Thyroid gland (tissue), 4 donors: ENCODE results near the gene DAPK3. TPM values are rescaled to one million over a fixed set of nuclear protein-coding genes. Genes with fewer than 3 reads are reported as not detected.
A peak's percentile ranks its signal among the peaks of the same experiment; 100 is the strongest.
"Not testable (repeated sequence)": the region's sequence is repeated elsewhere in the genome, so short reads cannot be mapped to it uniquely, and the experiment has no call there.

Experiments used
- DNase-seq, 2 donors: peaks; one replicate each; pipeline ENCODE4 v3.0.0-alpha.2; 2019
- H3K27ac ChIP-seq, 3 donors: fragments of 200-600 bp; sonication (generic); 1 replicate in 2 of 3; 2 replicates in 1 of 3; pipeline ENCODE4 v1.5.1; 2016 to 2019; ENCODE audit warnings: mild to moderate bottlenecking in 1 of 3, moderate library complexity in 1 of 3
- H3K27me3 ChIP-seq: fragments of 200-600 bp; sonication (generic); one replicate; pipeline ENCODE4 v1.5.1; 2019
- H3K36me3 ChIP-seq, 2 donors: fragments of 200-600 bp; sonication (generic); one replicate each; pipeline ENCODE4 v1.5.1; 2016 to 2019
- H3K4me1 ChIP-seq, 2 donors: fragments of 200-600 bp; sonication (generic); one replicate each; pipeline ENCODE4 v1.5.1; 2017 to 2019
- H3K4me3 ChIP-seq, 3 donors: fragments of 200-600 bp; sonication (generic); replicated peaks in 1 of 3; 1 replicate in 2 of 3; 2 replicates in 1 of 3; pipeline ENCODE4 v1.5.1; 2016; ENCODE audit warnings: mild to moderate bottlenecking in 1 of 3
- H3K9me3 ChIP-seq: fragments of 200-600 bp; sonication (generic); one replicate; pipeline ENCODE4 v1.5.1; 2017
- POLR2A ChIP-seq, 2 donors: fragments of 450-650 bp; IDR thresholded peaks; one replicate each; pipeline ENCODE4 v1.6.1; 2017; ENCODE audit warnings: antibody characterized with exemption in 2 of 2, mild to moderate bottlenecking in 2 of 2, moderate library complexity in 1 of 2
- WGBS, 2 donors: methylation state at CpG; one replicate each; pipeline ENCODE4 v1.1.5; 2017; 5-methylcytosine and 5-hydroxymethylcytosine counted together
- intact Hi-C: fragments of 100-400 bp; cut with DNase I; formaldehyde crosslinking; loops from one replicate; pipeline ENCODE4 v1.15.1; 2023
- total RNA-seq, 4 donors: library from RNA; depleted of rRNA; stranded (reverse); fragments of >200 nt; gene quantifications; one replicate each; pipeline ENCODE4 v1.2.3, GENCODE V29; 2016
- TF ChIP-seq, protein P1 (sequence below), 6 experiments: fragments of 200-600 bp in 3 of 6; fragments of 450-650 bp in 3 of 6; sonication (generic) in 3 of 6; IDR thresholded peaks; one replicate each; pipeline ENCODE4 v1.5.1; 2016 to 2019; ENCODE audit warnings: antibody characterized with exemption in 6 of 6, mild to moderate bottlenecking in 2 of 6, inconsistent platforms in 1 of 6, moderate library complexity in 1 of 6

DAPK3 gene
- total RNA-seq, 4 donors from 2014 or later = 29.6 to 61.7 (median 40.3) TPM

DNA sequence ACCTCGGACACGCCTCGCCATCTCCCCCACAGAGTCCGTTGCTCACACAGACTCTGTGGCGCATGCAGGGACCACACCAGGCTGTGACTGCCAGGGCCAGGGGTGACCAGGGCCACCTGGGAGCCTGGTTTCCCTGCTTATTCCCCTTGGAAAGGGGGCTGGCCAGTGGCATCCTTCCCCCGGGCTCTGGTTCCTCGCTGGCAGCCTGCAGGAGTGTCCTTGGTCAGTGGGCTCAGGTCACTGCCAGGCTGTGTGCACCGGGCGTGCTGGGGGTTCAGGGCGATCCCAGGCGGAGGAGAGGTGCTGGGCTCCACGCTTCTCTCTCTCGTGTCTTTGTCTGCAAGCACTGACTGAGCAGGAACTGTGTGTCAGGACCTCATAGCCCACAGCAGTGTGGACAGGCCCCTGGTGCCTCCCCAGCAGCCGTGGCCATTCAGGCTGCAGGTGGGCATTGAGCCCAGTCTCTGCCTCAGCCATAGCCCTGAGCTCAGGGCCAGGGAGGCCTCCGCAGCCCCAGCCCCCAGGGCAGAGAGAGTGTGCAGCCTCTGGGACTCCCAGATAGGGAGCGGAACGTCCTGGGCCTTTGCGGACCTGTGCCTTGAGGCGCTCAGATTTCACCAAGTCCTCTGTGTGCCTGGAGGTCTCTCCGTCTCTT lies 43.1 kb upstream of the DAPK3 start:
- intact Hi-C loops = no loop called here
- peaks cover 16 to 19% of the 10 kb centered on the region in 2 donors for H3K36me3 ChIP-seq
- no peak overlapping the region for H3K4me3 ChIP-seq
- peaks cover 0 to 11% of the 10 kb centered on the region in 2 donors for H3K4me1 ChIP-seq
- DNase-seq = no peak
- 90 to 97% methylated on average over 12 to 18 of the region's 20 CpGs for WGBS, 2 donors
- no peaks in the 10 kb centered on the region for H3K9me3 ChIP-seq
- no peak overlapping the region for H3K27ac ChIP-seq
- TF ChIP-seq, protein P1, sequence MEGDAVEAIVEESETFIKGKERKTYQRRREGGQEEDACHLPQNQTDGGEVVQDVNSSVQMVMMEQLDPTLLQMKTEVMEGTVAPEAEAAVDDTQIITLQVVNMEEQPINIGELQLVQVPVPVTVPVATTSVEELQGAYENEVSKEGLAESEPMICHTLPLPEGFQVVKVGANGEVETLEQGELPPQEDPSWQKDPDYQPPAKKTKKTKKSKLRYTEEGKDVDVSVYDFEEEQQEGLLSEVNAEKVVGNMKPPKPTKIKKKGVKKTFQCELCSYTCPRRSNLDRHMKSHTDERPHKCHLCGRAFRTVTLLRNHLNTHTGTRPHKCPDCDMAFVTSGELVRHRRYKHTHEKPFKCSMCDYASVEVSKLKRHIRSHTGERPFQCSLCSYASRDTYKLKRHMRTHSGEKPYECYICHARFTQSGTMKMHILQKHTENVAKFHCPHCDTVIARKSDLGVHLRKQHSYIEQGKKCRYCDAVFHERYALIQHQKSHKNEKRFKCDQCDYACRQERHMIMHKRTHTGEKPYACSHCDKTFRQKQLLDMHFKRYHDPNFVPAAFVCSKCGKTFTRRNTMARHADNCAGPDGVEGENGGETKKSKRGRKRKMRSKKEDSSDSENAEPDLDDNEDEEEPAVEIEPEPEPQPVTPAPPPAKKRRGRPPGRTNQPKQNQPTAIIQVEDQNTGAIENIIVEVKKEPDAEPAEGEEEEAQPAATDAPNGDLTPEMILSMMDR (IDR thresholded peaks at IDR 0.05) = no peak
- TF ChIP-seq POLR2A (IDR thresholded peaks at IDR 0.05) = no peak
- H3K27me3 ChIP-seq = no peaks in the 10 kb centered on the region

DNA sequence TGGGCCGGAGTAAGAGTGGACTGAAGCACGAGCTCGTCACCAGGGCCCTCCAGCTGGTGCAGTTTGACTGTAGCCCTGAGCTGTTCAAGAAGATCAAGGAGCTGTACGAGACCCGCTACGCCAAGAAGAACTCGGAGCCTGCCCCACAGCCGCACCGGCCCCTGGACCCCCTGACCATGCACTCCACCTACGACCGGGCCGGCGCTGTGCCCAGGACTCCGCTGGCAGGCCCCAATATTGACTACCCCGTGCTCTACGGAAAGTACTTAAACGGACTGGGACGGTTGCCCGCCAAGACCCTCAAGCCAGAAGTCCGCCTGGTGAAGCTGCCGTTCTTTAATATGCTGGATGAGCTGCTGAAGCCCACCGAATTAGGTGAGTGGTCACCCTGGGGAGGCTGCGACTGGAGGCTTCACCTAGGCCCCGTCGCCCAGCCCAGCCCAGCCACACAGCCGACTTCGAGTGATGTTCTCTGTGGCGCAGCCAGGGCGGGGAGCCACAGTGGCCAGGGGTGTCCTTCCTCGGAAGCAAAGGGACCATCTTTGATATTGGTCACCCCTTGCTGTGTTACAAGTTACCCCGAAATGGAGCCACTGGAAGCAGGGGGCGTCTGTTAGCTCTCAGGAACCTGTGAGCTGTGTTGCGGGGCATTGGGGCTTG lies 42.2 kb upstream of the DAPK3 start:
- Histone ChIP-seq H3K9me3 (no peaks in the 10 kb centered on the region), H3K27ac (no peak overlapping the region), H3K4me1 (peaks cover 6 to 20% of the 10 kb centered on the region in 2 donors), H3K27me3 (no peaks in the 10 kb centered on the region), H3K36me3 (peaks cover 16 to 19% of the 10 kb centered on the region in 2 donors), H3K4me3 (no peak overlapping the region)
- intact Hi-C loops = no loop called here
- no peak for DNase-seq
- TF ChIP-seq POLR2A (IDR thresholded peaks at IDR 0.05) = no peak
- TF ChIP-seq, protein P1 (IDR thresholded peaks at IDR 0.05) = no peak
- 96 to 97% methylated on average over 18 to 27 of the region's 33 CpGs for WGBS, 2 donors

DNA sequence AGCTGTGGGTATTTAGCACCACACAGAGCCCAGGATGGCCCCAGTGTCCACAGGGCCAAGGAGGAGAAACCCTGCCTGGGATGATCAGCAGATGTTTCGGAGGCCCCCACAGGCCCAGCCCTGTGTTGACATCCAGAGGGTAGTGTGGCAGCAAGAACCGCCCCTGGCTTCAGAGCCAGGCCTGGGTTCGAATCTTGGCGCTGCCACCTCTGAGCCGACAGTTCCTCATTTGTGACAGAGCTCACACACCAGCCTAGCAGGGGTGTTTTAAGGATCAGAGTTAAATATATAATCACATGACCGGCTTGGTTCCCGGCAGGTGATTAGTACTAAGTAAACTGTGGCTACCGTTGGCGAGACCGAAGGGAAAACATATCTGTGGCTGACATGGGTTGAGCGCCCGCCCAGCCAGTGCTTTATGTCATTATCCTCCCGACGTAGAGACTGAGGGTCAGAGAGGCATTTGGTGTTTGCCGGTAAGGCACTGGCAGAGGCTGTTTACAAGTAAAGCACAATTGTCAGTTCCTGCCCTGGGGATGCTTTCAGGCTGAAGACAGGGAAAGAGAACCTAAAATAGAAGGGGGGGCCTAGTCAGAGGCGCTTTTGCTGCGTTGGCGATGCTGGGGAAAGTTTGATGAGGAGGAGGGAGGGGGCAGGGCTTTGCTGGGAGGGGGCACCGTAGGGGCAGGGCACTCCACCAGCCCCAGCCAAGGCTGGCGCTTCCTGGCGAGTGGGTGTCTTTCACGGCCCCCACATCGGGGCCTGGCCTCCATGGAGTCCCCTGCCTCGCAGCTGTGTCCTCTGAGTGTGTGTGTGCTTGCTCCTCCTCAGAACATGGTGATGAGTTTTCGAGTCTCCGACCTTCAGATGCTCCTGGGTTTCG lies 41.4 kb upstream of the DAPK3 start:
- 80 to 84% methylated on average over 24 to 25 of the region's 27 CpGs for WGBS, 2 donors
- TF ChIP-seq, protein P1 (IDR thresholded peaks at IDR 0.05) = no peak
- no peaks in the 10 kb centered on the region for H3K27me3 ChIP-seq
- peaks cover 16 to 19% of the 10 kb centered on the region in 2 donors for H3K36me3 ChIP-seq
- intact Hi-C loops = no loop called here
- peak in 1 of 2 donors; percentile 23 for DNase-seq
- no peak overlapping the region for H3K4me3 ChIP-seq
- H3K27ac ChIP-seq = no peak overlapping the region
- H3K9me3 ChIP-seq = no peaks in the 10 kb centered on the region
- H3K4me1 ChIP-seq = peaks cover 6 to 21% of the 10 kb centered on the region in 2 donors

DNA sequence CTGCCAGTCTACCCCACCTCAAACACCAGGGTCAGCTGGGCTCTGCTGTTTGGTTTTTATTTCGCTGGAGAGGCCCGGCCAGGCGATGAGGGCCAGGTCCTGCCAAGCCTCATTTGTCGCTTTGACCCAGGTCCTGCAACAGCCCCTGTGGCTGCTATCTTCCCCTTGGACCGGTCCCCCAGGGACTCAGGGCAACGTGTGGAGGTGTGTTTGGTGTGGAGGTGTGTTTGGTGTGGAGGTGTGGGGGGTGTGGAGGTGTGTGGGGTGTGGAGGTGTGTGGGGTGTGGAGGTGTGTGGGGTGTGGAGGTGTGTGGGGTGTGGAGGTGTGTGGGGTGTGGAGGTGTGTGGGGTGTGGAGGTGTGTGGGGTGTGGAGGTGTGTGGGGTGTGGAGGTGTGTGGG lies 40.5 kb upstream of the DAPK3 start:
- H3K9me3 ChIP-seq, H3K4me3 ChIP-seq, H3K27me3 ChIP-seq, DNase-seq, H3K27ac ChIP-seq, intact Hi-C loops: not testable (repeated sequence)
- peaks cover 12 to 25% of the 10 kb centered on the region in 2 donors for H3K4me1 ChIP-seq
- peaks cover 16 to 19% of the 10 kb centered on the region in 2 donors for H3K36me3 ChIP-seq
- 75 to 76% methylated on average over 6 of the region's 6 CpGs for WGBS, 2 donors

DNA sequence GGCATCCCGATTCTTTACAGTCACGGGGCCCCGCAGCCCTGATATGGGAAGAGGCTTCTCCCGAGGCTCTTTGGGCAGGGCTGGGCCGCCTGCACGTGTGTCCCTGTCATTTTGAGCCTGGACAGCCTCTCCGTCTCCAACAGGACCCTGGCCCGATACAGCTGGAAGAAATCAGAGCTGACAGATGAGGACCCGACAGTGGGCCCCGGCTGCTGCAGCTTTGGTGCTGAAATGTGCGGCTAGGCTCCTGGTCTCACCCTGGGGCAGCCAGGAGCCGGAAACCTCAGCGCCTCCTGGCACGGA lies 39.9 kb upstream of the DAPK3 start:
- peaks cover 13 to 25% of the 10 kb centered on the region in 2 donors for H3K4me1 ChIP-seq
- WGBS, 2 donors = 79 to 89% methylated on average over 10 to 14 of the region's 14 CpGs
- no peak for TF ChIP-seq POLR2A (IDR thresholded peaks at IDR 0.05)
- TF ChIP-seq, protein P1 (IDR thresholded peaks at IDR 0.05) = no peak
- intact Hi-C loops = no loop called here
- no peaks in the 10 kb centered on the region for H3K9me3 ChIP-seq
- H3K27me3 ChIP-seq = no peaks in the 10 kb centered on the region
- no peak overlapping the region for H3K27ac ChIP-seq
- peaks cover 16 to 19% of the 10 kb centered on the region in 2 donors for H3K36me3 ChIP-seq
- H3K4me3 ChIP-seq = no peak overlapping the region
- DNase-seq = no peak
